ENCODE measurements around the gene DHRS7B. TPM values are rescaled to one million over a fixed set of nuclear protein-coding genes. Genes with fewer than 3 reads are reported as not detected.
"Not testable (repeated sequence)": the region's sequence is repeated elsewhere in the genome, so short reads cannot be mapped to it uniquely, and the experiment has no call there.

DHRS7B gene, protein sequence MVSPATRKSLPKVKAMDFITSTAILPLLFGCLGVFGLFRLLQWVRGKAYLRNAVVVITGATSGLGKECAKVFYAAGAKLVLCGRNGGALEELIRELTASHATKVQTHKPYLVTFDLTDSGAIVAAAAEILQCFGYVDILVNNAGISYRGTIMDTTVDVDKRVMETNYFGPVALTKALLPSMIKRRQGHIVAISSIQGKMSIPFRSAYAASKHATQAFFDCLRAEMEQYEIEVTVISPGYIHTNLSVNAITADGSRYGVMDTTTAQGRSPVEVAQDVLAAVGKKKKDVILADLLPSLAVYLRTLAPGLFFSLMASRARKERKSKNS
- total RNA-seq: 10 to 100 TPM; 13.6 to 19.0 TPM
- long read RNA-seq, donor 1, partial matches to known transcripts: 1 of 5 reads
- long read RNA-seq, donor 1, other reads (novel, unspliced or antisense): 0 of 5 reads
- long read RNA-seq, donor 2, transcript DHRS7B-207 (1 exons, 1,910 nt): minor isoform, 7 of 118 reads
- long read RNA-seq, donor 2, transcript DHRS7B-201 (6 exons, 1,567 nt): minor isoform, 5 of 118 reads
- long read RNA-seq, donor 2, transcript DHRS7B-202 (7 exons, 2,175 nt): major isoform, 89 of 118 reads
- long read RNA-seq, donor 2, partial matches to known transcripts: 7 of 118 reads
- long read RNA-seq, donor 2, other reads (novel, unspliced or antisense): 9 of 118 reads

DNA sequence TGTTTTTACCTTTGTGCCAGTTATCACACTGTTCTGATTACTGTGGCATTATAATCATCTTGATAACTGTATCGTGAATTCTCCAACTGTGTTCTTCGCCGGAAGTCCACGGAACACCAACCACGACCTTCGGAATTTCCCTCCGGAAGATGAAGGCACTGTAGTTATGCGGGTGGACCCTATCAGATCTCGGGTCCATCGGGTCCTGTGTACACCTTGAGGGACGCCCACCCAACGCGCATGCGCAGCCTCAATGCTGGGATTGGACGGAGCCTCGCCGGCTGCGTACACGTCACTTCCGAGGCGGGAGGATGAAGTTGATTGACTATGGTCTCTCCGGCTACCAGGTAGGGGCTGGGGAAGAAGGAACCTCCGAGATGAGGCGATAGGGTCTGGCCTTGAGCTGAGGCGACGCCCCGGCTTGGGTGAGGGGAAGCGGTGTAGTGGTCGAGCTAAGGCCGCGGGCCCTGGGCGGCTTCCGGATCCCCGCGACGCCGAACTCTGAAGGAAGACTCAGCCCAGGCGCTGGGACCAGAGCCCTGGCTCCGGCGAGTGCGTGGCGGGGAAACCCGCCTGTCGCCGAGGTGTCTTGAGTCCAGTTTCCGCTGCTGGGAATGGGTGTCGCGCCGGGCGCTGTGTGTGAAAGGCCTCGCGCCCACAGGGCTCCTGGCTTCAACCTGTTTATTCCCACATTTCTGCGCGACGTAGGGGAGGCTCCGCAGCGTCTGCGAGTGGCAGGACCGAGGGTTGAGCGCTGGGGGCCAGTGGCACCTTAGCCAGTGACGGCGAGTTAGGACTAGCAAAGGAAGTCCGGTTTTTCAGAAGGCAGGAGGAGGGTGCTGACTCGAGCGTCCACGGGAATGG is at the start of gene DHRS7B:
TSS of gene DHRS7B (plus strand) at position 320 of the 864 bp plus-strand sequence. CDS start at position 328, 8 bp downstream.
- DNase-seq (ENCODE audit: low spot score): peak; percentile 99
- intact Hi-C loops (cut with DNase I): loop anchor here (5.0 to 10.0 kb wide), 4 partner anchors 78 to 328 kb away; partner anchors contain the start of gene TMEM11 (in 1 of the 2)

DNA sequence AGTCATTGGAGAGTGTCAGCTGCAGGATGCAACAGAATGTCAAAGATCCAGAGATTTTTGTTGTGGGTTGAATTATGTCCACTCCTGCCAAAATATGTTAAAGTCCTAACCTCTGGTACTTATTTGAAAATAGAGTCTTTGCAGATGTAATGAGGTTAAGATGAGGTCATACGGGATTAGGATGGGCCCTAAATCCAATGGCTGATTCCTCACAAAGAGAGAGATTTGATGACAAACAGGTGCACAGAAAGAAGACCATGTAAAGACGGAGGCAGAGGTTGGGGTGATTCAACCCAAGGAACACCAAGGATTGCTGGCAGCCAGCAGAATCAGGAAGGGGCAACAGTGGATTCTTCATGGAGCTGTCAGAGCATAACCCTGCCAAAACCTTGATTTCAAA is 49.5 kb upstream of the DHRS7B start:
- intact Hi-C loops (cut with DNase I): no loop called here
- no peak for DNase-seq (ENCODE audit: low spot score)

DNA sequence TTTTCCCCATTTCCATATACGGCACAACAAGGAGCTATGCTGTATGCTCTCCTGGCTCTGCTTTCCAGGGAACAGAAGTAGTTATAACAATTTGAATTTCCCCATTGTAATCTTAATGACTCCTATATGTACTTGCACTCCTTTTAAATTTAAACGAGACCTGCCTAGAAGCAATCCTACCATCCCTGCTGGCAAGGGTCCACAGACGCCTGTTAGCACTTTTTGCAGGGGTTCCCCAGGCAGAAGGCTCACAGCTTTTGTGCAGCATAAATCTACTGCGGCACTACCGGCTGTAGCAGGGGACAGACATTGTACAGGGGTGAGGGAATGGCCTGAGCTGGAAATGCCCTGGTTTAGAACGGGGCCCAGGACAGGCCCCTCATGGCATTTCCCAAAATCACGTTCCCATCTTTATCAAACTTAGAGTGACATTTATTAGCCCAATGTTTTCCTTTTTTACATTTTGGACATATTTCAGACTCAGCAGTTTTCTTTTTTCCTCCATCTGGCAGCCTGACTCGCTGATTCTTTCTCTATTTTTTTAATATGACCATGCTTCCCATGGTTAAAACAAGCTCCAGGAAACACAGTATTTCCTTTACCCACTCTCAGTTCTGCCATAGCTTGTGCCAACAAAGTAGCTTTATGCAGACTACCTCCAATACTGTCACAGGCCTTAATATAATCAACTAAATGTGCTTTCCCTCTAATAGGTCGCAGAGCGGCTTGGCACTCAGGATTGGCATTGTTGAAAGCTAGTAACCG is 48.6 kb upstream of the DHRS7B start:
- DNase-seq (ENCODE audit: low spot score): no peak
- intact Hi-C loops (cut with DNase I): no loop called here

DNA sequence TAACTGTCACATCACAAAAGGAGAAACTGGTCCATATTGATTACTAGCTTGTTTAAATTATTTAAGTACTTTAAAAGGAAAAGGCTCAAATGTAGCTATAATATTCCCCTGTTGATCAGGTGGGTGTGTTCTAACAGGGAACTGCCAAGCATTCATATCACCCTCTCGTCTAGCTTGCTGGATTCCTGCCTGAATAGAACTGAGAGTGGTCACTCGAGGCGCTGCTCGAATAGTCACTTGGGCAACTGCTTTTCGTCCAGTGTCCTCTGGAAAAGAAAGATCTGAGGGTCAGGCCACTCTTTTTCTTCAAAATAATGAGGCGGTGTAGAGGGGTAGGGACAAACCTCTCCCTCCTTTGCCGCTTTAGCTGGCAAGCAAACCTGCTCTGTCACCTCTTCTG is 47.6 kb upstream of the DHRS7B start:
- intact Hi-C loops (cut with DNase I): no loop called here
- DNase-seq (ENCODE audit: low spot score): no peak

DNA sequence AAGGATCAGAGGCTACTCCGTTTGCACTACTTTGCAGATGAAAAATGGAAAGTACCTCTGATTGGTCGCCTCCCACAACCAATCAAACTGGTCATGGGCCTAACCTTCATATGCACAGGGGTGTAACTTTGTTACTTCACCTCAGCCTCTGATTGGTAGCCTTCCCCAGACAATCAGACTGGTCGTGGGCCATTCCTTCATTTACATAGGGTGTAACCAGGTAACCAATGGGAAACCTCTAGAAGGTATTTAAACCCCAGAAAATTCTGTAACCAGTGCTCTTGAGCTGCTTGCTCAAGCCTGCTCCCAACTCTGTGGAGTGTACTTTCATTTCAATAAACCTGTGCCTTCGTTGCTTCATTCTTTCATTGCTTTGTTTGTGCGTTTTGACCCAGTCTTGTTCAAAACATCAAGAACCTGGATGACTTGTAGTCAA is 44.7 kb upstream of the DHRS7B start:
- intact Hi-C loops (cut with DNase I): no loop called here
- no peak for DNase-seq (ENCODE audit: low spot score)

DNA sequence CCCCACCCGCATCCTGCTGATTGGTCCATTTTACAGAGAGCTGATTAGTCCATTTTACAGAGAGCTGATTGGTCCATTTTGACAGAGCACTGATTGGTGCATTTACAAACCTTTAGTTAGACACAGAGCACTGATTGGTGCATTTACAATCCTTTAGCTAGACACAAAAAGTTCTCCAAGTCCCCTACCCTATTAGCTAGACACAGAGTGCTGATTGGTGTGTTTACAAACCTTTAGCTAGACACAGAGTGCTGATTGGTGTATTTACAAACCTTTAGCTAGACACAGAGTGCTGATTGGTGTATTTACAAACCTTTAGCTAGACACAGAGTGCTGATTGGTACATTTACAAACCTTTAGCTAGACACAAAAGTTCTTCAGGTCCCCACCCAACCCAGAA is 41.5 kb upstream of the DHRS7B start:
- intact Hi-C loops (cut with DNase I); DNase-seq (ENCODE audit: low spot score): not testable (repeated sequence)

DNA sequence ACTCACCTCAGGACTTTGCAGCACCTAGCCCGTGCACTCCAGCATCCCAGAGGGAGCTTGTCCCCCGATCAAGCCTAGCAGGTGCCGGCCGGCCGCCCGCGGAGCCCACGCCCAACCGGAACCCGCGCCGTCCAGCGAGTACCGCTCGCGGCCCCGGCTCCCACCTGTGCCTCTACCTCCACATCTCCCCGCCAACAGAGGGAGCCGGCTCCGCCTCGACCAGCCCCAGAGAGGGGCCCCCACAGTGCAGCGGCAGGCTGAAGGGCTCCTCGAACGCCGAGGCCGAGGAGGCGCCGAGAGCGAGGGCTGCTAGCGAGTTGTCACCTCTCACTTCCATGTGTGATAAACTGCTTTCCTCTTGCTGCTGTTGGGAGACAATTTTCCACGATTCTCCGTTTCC is 41.1 kb upstream of the DHRS7B start:
- intact Hi-C loops (cut with DNase I): no loop called here
- DNase-seq (ENCODE audit: low spot score): no peak

DNA sequence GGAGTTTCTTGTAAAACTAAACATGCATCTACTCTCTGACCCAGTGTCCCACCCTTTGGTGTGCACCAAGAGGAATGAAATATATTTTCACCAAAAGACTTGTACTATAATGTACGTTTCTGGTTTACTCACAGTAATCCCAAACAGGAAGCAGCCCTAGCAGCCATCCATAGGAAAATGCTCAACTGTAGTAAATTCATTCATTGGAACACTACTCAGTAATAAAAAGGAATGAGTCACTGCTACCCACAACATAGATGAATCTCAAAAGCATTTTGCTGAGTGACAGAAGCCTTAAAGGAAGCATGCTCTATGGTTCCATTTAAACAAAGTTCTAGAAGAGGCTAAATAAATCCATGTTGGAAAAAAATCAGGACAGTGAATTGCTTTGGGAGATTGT is 37.6 kb upstream of the DHRS7B start:
- no peak for DNase-seq (ENCODE audit: low spot score)
- intact Hi-C loops (cut with DNase I): no loop called here

DNA sequence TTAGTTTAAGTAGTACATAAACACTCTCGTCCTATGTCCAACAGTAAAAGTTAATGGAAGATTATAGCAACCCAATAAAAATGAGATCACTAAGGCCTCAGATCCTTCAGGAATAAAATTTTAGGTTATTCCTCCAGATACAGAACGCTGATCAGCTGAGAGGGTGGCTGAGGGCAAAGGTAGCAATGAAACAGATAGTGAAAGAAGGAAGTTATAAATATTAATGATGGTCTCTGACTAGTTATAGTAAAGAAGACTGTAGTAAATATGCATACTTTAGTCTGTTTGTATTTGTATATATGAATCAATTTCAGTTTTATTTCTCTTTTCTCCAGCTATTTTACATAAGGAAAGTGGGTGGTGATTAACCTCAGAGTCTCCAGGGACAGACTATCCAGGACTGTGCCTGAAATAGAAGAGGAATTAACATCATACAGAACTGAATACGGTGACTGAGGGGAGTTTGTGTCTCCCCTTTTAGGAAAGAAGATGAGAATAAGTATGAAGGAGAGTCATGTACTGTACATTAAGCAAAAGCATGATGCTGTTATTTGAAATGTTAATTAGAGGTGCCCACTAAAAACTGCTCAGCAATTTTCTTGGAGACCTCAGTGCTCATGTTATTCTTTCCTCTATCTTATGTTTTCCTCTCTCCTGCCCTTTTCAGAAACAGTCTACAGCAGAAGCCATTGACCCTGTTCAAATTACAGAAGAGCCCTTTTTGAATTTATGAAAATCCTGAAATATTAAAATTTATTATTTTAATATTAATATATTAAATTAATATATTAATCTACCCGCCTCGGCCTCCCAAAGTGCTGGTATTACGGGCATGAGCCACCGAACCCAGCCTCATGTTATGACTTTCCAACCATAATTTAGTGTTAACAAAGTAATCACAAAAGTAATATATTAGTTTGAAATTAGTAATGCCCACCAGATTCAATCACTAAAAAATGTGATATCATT is 36.5 kb upstream of the DHRS7B start:
- intact Hi-C loops (cut with DNase I): no loop called here
- no peak for DNase-seq (ENCODE audit: low spot score)

DNA sequence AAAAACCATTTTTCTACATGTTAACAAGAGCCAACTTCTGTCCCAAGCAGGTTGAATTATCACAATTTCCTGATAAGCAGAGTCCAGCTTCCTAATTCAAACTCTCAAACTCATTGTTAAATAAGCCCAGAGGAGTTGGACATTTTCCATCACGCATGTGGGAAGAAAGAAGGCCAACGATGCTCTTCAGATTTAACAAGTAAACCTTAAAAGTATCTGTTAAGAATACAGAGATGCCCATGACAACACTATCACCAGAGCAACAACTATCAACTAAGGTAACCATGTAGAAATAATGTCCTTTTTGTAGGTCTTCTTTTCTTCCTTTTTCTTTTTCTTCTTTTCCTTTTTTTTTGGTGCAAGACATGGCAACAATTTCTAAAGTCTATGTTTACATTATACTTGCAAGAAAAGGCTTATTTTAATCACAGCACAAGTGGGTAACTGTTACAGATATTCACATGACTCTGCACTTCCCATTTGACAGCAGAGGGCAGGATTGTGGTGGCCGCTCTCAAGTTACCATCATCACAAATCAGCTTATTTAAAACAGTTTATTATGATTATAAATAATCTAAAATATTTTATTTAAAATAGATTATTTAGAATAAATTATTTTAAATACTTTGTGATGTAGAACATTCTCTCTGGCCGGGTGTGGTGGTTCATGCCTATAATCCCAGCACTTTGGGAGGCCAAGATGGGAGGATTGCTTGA is 35.7 kb upstream of the DHRS7B start:
- intact Hi-C loops (cut with DNase I): no loop called here
- DNase-seq (ENCODE audit: low spot score): no peak

DNA sequence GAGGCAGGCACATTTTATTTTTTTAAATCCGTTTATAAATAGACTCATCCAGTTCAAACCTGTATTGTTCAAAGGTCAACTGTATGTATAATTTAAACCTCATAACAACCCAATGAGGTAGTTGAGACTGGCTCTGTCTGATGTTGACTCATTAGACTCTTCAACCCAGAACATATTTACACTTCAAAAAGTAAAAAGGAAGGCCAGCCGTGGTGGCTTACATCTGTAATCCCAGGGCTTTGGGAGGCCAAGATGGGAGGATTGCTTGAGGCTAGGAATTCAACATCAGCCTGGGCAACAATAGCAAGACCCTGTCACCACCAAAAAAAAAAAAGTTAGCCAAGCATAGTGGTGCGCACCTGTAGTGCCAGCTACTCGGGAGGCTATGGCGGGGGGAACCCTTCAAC is 32.5 kb upstream of the DHRS7B start:
- intact Hi-C loops (cut with DNase I): no loop called here
- no peak for DNase-seq (ENCODE audit: low spot score)

DNA sequence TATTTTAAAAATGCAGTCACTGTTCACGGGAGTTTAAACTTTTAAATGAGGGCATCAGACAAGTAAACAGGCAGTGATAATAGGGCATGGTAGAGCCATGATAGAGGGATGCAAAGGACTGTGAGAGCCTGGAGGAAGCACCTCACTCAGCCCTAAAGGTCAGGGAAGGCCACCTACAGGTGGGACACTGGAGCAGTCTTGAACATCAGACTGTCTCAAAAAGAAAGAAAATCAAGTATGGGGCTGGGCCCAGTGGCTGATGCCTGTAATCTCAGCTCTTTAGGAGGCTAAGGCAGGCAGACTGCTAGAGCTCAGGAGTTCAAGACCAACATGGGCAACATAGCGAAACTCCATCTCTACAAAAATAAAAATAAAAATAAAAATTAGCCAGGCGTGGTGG is 31.0 kb upstream of the DHRS7B start:
- DNase-seq (ENCODE audit: low spot score): no peak
- intact Hi-C loops (cut with DNase I): no loop called here

DNA sequence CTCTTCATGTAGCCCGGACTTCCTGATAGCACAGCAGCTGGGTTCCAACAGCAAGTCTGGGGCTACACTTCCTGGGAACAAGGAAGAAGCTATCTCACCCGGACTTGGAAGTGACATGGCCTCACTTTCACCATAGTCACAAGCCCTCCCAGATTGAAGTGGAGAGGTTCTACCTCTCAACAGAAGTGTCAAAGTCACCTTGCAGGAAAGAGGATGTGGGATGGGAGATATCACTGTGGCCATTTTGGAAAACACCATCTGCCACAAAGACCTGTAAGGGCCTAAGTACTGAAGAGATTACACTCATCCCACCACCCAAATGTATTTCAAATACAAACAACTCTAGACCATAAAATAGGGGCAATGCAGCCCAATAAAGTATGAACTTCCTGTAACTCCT is 29.9 kb upstream of the DHRS7B start:
- no peak for DNase-seq (ENCODE audit: low spot score)
- intact Hi-C loops (cut with DNase I): no loop called here

DNA sequence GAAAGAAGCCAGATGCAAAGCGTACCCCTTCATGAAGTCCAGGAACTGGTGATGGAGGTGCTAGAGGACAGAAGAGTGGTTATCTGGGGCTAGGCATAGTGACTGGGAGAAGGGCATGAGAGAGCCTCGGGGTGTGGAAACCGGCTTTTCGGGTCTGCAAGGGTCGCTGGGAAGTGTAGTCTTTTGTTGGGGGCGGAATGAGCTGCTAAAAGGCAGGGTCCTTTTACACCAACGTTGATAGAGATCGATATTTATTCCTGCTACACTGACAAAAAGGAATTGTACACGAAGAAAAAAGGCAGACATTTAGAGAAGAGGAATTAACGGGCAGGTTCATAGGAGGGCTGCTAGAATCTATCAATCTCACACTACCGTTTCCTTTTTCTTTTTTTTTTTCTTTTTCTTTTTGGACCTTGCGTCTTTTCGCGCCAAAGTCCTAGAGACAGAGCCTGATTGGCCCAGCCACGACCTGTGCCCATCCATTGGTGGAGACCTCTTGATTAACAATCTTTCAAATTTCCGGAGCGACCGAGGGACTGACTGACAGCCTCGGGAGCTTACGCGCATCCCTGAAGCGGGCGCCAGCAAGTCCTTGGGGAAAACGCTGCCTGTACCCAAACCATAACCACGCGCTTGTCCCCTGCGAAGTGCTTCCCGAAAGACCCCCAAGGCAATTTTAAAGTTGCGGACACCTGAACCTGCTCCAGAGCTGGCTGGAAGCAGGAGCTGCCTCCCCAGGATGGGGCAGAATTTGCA is 27.7 kb upstream of the DHRS7B start:
- intact Hi-C loops (cut with DNase I): no loop called here
- DNase-seq (ENCODE audit: low spot score): no peak

DNA sequence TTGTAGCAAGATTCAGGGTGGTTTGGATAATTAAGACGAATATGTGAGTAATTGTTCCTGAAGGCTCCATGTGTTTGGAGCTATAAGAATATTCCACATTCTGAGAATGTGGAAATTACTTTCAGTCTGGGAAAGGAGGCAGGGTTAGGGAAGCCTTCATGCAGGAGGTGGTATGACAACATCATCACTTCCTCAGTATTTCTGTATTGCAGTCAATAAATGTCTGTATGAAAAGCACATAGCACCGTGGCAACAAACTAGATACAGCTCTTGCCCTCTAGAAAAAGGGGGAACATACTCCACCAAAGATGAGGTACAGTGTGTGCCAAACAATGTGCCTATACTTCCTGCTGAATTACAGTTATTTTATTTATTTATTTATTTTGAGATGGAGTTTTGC is 26.1 kb upstream of the DHRS7B start:
- no peak for DNase-seq (ENCODE audit: low spot score)
- intact Hi-C loops (cut with DNase I): no loop called here

DNA sequence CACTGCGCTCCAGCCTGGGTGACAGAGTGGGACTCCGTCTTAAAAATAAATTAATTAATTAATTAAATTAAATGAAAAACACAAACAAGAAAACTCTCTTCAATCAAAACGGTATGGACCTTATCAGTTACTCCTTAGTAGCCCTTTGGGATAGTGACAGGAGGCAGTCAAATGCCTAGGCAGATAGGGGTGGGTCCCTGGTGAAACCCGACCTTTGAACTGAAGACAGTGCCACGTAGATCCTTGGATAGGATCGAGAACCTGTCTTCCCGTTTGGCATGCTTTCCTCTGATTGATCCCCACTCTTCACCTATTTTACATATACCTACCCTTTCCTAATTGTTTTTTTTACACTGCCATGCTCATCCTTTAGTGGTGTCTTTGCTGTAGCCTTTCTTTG is 22.2 kb upstream of the DHRS7B start:
- DNase-seq (ENCODE audit: low spot score): no peak
- intact Hi-C loops (cut with DNase I): no loop called here

Data from posterior vena cava (tissue), 2 donors.